ENCODE measurements around the gene ESRP2.

The ESRP2 gene

DNA sequence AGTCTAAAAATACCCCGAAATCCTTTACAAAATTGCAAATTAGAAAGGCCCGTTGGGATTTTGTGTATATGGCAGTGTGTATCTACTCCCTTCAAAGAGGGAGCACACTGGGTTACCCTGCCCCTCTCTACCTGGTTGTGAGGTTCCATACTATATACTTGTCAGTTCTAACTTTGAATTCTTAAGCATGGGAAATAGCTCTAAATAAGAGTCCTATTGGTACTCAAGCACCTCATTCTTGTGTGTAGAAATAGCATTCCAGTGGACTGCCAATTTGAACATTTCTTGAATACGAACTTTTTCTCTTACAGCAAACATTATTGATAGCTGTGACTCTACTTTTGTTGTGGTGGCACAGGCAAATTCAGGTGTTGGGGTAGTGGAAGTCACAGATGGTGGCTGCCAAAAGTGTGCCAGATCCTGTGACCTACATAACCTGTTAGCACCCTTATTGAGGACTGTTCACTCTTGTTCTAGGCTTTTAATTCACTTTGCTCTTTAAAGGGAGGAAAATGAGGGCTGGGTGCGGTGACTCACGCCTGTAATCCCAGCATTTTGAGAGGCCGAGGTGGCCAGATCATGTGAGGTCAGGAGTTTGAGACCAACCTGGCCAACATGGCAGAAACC lies 16.1 kb downstream of the ESRP2 start:
- DNase-seq (ENCODE audit: low spot score): no peak

GRCh38 chr16:68217506-68217905 lies 18.4 kb downstream of the ESRP2 start:
- DNase-seq (ENCODE audit: low spot score): no peak

- DNase-seq (ENCODE audit: low spot score): no peak
These were observed 19.7 kb downstream of the ESRP2 start for GRCh38 chr16:68216240-68216639.

DNA sequence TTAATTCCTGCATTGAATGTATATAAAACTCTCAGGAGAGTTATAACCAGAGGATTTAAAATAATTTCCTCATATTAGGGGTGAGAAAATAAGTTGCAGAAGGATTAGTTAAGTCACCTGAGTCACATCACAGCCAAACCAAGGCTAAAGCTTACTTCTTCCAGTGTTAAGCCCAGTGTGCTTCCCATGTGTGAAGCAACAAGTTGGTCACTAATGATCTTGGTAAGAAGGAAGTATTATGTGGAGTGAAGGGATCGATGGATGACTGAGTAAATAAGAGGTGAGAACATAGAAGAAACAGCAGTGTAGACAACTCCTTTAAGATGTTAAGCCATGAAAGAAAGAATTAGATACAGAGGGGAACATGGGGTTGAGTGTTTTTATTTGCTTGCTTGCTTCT lies 20.6 kb downstream of the ESRP2 start:
- no peak for DNase-seq (ENCODE audit: low spot score)

GRCh38 chr16:68214726-68215125 lies 21.2 kb downstream of the ESRP2 start:
- DNase-seq (ENCODE audit: low spot score): no peak

- DNase-seq (ENCODE audit: low spot score): no peak
These were observed 29.7 kb downstream of the ESRP2 start for GRCh38 chr16:68206245-68206644.

DNA sequence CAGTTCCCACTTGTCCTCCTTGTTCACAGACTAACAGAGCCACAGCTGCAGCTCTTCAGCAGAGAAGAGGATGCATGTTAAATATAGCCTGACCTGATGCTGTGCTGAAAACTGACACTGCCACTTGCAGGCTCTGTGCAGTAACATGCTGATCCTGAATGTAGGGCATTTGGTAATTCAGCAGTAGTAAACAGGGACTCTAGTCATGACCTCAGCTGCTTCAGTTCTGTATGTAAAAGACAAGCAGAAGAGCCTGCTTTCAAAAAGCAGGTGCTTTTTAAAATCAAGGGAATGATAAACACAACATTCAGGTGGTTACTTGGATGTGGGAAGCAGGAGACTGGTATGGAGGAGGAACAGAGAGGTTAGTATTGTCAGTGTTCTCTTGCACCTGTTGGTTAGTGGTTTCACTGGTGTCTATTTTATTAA lies 33.8 kb downstream of the ESRP2 start:
- no peak for DNase-seq (ENCODE audit: low spot score)

GRCh38 chr16:68200088-68200783 lies 35.7 kb downstream of the ESRP2 start:
- no peak for DNase-seq (ENCODE audit: low spot score)

- no peak for DNase-seq (ENCODE audit: low spot score)
These were observed 38.7 kb downstream of the ESRP2 start for GRCh38 chr16:68197250-68197649.

- no peak for DNase-seq (ENCODE audit: low spot score)
These were observed 41.7 kb downstream of the ESRP2 start for GRCh38 chr16:68194251-68194650.

- no peak for DNase-seq (ENCODE audit: low spot score)
These were observed 45.0 kb downstream of the ESRP2 start for GRCh38 chr16:68190736-68191510.

DNA sequence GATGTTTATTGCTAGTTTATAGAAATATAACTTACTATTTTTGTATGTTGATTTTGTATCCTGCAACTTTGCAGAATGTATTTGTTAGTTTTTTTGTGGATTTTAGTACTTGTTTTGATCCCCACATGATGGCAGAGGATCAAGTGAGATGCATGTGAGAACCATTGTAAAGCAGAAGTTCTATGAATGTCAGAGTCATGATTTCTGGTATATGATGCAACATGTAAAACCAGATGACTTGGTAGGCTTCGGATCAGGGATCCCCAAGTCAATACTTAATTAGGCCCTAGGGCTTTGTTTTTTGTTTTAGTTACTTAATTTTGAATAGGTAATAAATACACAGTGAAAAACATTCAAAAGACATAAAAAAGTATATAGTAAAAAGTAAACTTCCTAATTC lies 45.8 kb downstream of the ESRP2 start:
- DNase-seq (ENCODE audit: low spot score): no peak

DNA sequence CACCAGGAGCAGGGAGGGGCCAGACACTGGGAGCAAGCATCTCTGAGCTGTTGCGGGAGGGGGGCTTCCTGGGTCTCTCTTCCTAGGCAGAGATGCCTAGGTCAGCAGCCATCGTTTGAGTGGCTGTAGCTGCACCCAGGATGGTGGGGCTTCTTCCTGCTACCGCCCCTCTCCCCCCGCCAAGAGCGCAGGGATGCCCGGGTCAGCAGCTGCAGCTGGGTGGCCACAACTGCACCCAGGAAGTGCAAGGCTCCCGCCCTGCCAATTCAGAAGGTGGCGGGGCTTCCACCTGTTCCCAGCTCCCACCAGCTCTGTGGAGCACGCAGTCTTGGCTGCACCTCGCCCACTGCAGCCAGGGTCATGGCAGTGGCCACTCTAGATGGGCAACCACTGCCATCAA lies 47.8 kb downstream of the ESRP2 start:
- DNase-seq (ENCODE audit: low spot score): no peak

DNA sequence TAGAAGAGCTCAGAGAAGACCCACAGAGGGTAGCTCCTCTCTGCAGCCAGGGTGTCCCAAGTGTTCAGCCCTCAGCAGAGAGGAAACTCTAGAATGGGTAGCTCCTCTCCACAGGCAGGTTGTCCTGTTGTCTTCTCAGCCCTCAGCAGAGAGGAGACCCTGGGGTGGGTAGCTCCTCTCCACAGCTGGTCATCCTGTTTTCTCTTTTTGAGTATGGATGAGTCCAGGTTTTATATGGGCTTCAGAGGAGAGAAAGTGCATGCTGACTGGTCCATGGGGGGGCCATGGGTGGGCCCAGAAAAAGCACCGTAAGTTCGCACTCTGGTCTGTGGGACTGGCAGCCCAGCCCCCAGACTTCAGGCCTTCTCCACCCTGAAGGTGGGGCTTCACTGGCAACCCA lies 48.4 kb downstream of the ESRP2 start:
- DNase-seq (ENCODE audit: low spot score): no peak

DNA sequence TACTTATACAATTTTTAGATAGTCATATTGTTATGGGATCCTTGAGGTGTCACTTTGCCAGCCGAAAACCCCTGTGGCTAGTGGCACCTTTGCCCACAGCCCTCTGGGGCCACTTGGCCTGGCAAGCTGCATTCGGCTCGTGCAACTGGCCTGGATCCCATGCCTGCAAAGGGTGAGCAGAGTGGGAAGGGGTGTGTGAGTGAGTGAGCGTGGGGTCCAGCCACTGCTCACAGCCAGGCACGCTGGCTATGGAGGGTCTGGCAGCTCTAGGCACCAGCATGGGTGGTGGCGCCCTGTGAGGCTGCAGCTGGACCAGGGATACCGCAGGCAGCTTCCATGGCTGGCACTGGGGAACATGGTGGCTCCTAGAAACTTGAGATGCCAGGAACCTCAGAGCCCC lies 49.0 kb downstream of the ESRP2 start:
- DNase-seq (ENCODE audit: low spot score): no peak

- DNase-seq (ENCODE audit: low spot score): no peak
These were observed 52.9 kb downstream of the ESRP2 start for GRCh38 chr16:68183046-68183445.

DNA sequence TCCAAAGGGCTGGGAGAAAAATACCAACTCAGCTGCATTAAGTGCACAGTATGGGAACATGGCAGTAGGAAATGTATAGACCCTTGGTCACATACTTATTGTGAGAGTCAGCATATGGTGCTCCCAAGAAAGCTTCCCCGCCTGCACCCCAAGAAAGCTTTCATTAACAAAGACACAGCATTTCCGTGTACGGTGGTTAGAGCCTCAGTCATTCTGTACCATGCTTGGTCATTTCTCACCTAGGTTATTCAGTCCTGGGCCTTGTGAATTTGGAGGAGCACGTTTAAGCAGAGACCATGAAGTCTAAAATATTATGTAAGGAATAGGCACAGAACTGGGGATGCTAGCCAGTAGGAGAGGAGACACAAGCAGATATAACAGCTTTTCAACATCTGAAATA lies 56.1 kb downstream of the ESRP2 start:
- DNase-seq (ENCODE audit: low spot score): no peak

DNA sequence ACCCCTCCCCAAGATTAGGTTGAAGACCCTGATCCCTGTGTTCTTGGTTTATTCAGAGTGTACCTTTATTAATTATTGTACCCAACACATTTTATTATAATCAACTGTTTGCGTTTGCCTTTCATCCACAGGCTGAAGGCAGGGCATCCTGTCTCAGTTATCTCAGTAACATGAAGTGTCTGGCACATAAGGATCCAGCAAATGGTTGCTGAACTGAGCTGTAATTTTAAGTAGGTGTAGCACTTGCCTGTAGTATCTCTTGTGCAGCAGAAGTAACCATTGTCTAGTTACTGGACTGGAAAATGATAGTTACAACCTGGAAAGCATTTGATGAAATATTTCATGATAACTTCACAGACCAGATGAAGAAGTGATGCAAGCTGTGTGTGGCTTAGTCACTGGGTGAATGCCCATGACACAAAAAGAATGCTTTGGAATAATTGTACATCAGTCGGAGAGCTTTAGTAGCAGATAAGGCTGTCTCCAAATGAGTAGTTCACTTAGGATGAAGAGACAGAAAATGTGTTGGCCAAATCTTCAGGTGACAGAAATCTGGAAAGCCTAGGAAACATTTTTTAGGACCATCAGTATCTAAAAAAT lies 56.6 kb downstream of the ESRP2 start:
- no peak for DNase-seq (ENCODE audit: low spot score)

All from SK-N-DZ (cell line).